Tibial nerve (tissue), 4 donors: Measurements from ENCODE around the gene AGBL1. TPM values are rescaled to one million over a fixed set of nuclear protein-coding genes. Genes with fewer than 3 reads are reported as not detected.

Source experiments
- DNase-seq, 2 donors: peaks; one replicate each; pipeline ENCODE4 v3.0.0-alpha.2; 2019; ENCODE audit warnings: low spot score in 2 of 2
- H3K27ac ChIP-seq, 4 donors: fragments of 200-600 bp; sonication (generic) in 3 of 4; one replicate each; pipeline ENCODE4 v1.5.1; 2017 to 2019; ENCODE audit warnings: mild to moderate bottlenecking in 1 of 4
- H3K27me3 ChIP-seq, 2 donors: fragments of 200-600 bp; sonication (generic) in 1 of 2; one replicate each; pipeline versions ENCODE4 v1.5.1 to v1.6.0; 2017 to 2019
- H3K36me3 ChIP-seq, 3 donors: fragments of 200-600 bp; sonication (generic); one replicate each; pipeline ENCODE4 v1.5.1; 2018 to 2019
- H3K4me1 ChIP-seq, 4 donors: fragments of 200-600 bp; sonication (generic) in 3 of 4; one replicate each; pipeline ENCODE4 v1.5.1; 2017 to 2019
- H3K4me3 ChIP-seq, 4 donors: fragments of 200-600 bp; sonication (generic) in 3 of 4; one replicate each; pipeline ENCODE4 v1.5.1; 2017 to 2019; ENCODE audit warnings: mild to moderate bottlenecking in 1 of 4, moderate library complexity in 1 of 4
- H3K9me3 ChIP-seq, 4 donors: fragments of 200-600 bp; sonication (generic) in 3 of 4; one replicate each; pipeline ENCODE4 v1.5.1; 2017 to 2019
- CTCF ChIP-seq, 5 experiments: fragments of 200-600 bp in 3 of 5; fragments of 450-650 bp in 2 of 5; sonication (generic) in 3 of 5; IDR thresholded peaks; one replicate each; pipeline ENCODE4 v1.5.1; 2016 to 2019; ENCODE audit warnings: antibody characterized with exemption in 5 of 5, mild to moderate bottlenecking in 3 of 5, moderate library complexity in 2 of 5
- EP300 ChIP-seq, 2 donors: sonication (generic); formaldehyde crosslinking; IDR thresholded peaks; one replicate each; pipeline ENCODE4 v1.6.1; 2017; ENCODE audit warnings: antibody characterized with exemption in 2 of 2, mild to moderate bottlenecking in 1 of 2
- POLR2A ChIP-seq, 2 donors: fragments of 450-650 bp; IDR thresholded peaks; one replicate each; pipeline ENCODE4 v1.6.1; 2017; ENCODE audit warnings: antibody characterized with exemption in 2 of 2, mild to moderate bottlenecking in 2 of 2, moderate library complexity in 2 of 2
- WGBS, 2 donors: methylation state at CpG; one replicate each; pipeline ENCODE4 v1.1.5; 2018; 5-methylcytosine and 5-hydroxymethylcytosine counted together
- total RNA-seq, 4 donors: library from RNA; depleted of rRNA; stranded (reverse); fragments of >200 nt; gene quantifications; one replicate each; pipeline ENCODE4 v1.1.0, GENCODE V29; 2016

The AGBL1 gene
- total RNA-seq, 4 donors from 2014 or later: under 0.01 to 1.2 (median 0.21) TPM; not detected in 1

DNA sequence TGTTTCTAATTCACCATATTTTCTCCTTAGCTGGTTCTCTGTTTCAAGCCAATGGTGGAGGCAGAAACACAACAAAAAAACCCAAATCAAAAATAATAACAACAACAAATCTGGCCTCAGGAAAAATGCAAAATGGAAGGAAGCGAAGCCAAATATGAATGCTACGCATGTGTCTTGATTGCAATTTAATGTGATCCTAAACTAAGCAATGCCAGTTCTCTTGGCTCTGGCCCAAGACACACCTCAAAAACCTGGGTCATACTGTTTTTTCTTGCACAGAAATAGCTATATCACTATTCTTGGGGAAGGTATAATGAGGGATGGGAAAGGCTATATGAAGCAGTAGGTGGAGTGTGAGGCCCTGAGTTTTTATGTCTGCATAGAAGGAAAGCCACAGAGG is 724.7 kb downstream of the AGBL1 start:
- Histone ChIP-seq H3K36me3 (no peaks in the 10 kb centered on the region), H3K4me3 (no peak overlapping the region), H3K27me3 (no peaks in the 10 kb centered on the region), H3K4me1 (no peaks in the 10 kb centered on the region), H3K9me3 (no peaks in the 10 kb centered on the region), H3K27ac (no peak overlapping the region)
- no peak for DNase-seq
- 95 to 96% methylated on average over 2 of the region's 2 CpGs for WGBS, 2 donors
- no peak for TF ChIP-seq CTCF (IDR thresholded peaks at IDR 0.05)
- TF ChIP-seq POLR2A (IDR thresholded peaks at IDR 0.05): no peak
- no peak for TF ChIP-seq EP300 (IDR thresholded peaks at IDR 0.05)

DNA sequence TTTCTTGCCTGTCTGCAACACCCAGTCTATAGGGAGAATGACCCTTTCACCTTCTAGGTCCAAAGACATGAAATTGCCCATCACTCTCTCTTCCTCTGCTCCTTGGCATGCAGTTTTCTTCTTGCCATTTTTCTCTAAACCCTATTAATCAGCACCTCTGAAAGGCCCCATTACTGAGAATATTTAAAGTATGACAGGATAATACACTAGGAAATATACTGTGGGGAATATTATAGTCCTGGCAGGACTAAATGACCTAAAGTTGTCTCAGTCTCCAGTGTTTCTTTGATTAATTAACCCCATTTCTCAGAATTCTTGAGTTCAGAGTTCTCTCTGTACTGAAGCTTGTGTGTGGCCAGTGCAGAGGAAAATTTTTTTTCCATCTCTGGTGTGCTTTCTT is 730.7 kb downstream of the AGBL1 start:
- no peak overlapping the region for H3K4me3 ChIP-seq
- H3K4me1 ChIP-seq: no peaks in the 10 kb centered on the region
- H3K27me3 ChIP-seq: no peaks in the 10 kb centered on the region
- H3K9me3 ChIP-seq: no peaks in the 10 kb centered on the region
- TF ChIP-seq POLR2A (IDR thresholded peaks at IDR 0.05): no peak
- TF ChIP-seq CTCF (IDR thresholded peaks at IDR 0.05): no peak
- TF ChIP-seq EP300 (IDR thresholded peaks at IDR 0.05): no peak
- no peak for DNase-seq
- H3K27ac ChIP-seq: no peak overlapping the region
- no peaks in the 10 kb centered on the region for H3K36me3 ChIP-seq

DNA sequence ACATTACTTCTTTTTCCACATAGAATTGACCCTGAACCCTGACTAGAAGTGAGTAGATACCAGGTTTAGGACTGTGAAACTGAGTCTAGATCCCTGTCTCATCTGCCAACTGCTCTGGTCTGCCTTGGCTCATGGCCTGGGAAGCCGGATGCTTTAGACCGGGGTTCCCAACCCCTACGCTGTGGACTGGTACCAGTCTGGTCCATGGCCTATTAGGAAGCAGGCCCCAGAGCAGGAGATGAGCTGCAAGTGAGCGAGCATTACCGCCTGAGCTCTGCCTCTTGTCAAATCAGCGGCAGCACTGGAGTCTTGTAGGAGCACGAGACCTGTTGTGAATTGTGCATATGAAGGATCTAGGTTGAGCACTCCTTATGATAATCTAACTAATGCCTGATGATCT is 734.2 kb downstream of the AGBL1 start:
- Histone ChIP-seq H3K36me3 (no peaks in the 10 kb centered on the region), H3K9me3 (no peaks in the 10 kb centered on the region), H3K4me3 (no peak overlapping the region), H3K4me1 (no peaks in the 10 kb centered on the region), H3K27ac (no peak overlapping the region), H3K27me3 (no peaks in the 10 kb centered on the region)
- 92 to 99% methylated on average over 4 to 7 of the region's 7 CpGs for WGBS, 2 donors
- DNase-seq: no peak
- no peak for TF ChIP-seq EP300 (IDR thresholded peaks at IDR 0.05)
- no peak for TF ChIP-seq POLR2A (IDR thresholded peaks at IDR 0.05)
- no peak for TF ChIP-seq CTCF (IDR thresholded peaks at IDR 0.05)

- TF ChIP-seq CTCF (IDR thresholded peaks at IDR 0.05) (no peak), EP300 (IDR thresholded peaks at IDR 0.05) (no peak), POLR2A (IDR thresholded peaks at IDR 0.05) (no peak)
- Histone ChIP-seq H3K4me1 (no peaks in the 10 kb centered on the region), H3K27me3 (no peaks in the 10 kb centered on the region), H3K4me3 (no peak overlapping the region), H3K36me3 (no peaks in the 10 kb centered on the region), H3K27ac (no peak overlapping the region), H3K9me3 (peaks cover 0 to 3% (median 0%) of the 10 kb centered on the region in 4 donors)
- WGBS, 2 donors: 48 to 62% methylated on average over 1 of the region's 1 CpG
- no peak for DNase-seq
These were observed 749.6 kb downstream of the AGBL1 start for GRCh38 chr15:86829245-86829644.

DNA sequence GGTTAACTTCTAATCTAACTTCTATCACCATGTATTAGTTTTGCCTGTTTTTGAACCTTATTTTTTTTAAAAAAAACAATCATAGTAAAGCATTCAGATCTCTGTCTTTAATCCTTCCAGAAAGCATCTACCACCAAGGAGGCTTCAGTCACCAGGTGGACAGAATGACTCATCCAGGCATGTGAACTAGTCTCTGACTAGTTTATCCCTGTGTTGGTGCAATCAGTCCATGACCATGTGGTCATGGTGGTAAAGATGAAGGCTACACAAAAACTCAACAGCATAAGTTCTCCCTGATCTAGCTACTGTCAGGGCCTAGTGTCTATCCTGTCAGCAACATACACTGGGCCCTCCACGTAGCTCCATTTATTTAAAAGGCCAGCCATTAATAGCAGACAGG is 750.6 kb downstream of the AGBL1 start:
- no peak for DNase-seq
- Histone ChIP-seq H3K4me1 (no peaks in the 10 kb centered on the region), H3K27me3 (no peaks in the 10 kb centered on the region), H3K9me3 (no peaks in the 10 kb centered on the region), H3K4me3 (no peak overlapping the region), H3K27ac (no peak overlapping the region), H3K36me3 (no peaks in the 10 kb centered on the region)
- 91 to 93% methylated on average over 1 of the region's 1 CpG for WGBS, 2 donors
- TF ChIP-seq EP300 (IDR thresholded peaks at IDR 0.05) (no peak), CTCF (IDR thresholded peaks at IDR 0.05) (no peak), POLR2A (IDR thresholded peaks at IDR 0.05) (no peak)
